Measurements from ENCODE around the gene LY9.

DNA sequence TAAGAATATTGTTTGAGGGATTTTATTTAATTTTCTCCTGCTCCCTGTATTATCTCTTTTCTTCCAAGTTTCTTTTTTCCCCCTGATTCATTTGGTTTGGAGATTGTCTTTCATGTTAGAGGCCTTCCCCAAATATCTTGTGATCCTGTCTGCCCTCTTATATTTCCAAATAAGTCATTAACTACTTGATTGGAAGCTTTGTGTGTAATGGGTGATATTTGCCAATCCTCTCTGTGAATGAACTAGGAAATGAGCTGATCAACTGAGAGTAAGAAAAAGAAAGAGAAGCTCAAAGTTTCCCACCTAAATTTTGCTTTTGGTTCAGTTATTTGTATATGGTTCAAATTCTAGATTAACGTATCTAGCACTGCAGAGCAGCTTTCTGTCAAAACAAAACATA, 23.6 kb upstream of the LY9 start:
- TF ChIP-seq ZFX (IDR thresholded peaks at IDR 0.05; ENCODE audit: borderline replicate concordance): no peak
- TF ChIP-seq, protein P1, sequence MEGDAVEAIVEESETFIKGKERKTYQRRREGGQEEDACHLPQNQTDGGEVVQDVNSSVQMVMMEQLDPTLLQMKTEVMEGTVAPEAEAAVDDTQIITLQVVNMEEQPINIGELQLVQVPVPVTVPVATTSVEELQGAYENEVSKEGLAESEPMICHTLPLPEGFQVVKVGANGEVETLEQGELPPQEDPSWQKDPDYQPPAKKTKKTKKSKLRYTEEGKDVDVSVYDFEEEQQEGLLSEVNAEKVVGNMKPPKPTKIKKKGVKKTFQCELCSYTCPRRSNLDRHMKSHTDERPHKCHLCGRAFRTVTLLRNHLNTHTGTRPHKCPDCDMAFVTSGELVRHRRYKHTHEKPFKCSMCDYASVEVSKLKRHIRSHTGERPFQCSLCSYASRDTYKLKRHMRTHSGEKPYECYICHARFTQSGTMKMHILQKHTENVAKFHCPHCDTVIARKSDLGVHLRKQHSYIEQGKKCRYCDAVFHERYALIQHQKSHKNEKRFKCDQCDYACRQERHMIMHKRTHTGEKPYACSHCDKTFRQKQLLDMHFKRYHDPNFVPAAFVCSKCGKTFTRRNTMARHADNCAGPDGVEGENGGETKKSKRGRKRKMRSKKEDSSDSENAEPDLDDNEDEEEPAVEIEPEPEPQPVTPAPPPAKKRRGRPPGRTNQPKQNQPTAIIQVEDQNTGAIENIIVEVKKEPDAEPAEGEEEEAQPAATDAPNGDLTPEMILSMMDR (IDR thresholded peaks at IDR 0.05): no peak
